Activated gamma-delta T cell (primary cell): ENCODE measurements around the gene CD300LF.

ENCODE experiments used
- DNase-seq: peaks from one replicate; lab custom pipeline; 2025; lab: John Stamatoyannopoulos, UW

The CD300LF gene

GRCh38 chr17:74729866-74730265, 17.1 kb upstream of the CD300LF start:
- no peak for DNase-seq

GRCh38 chr17:74729368-74729767, 16.6 kb upstream of the CD300LF start:
- no peak for DNase-seq

GRCh38 chr17:74728702-74729075, 16.0 kb upstream of the CD300LF start:
- DNase-seq: no peak

GRCh38 chr17:74728033-74728701, 15.4 kb upstream of the CD300LF start:
- no peak for DNase-seq

GRCh38 chr17:74725111-74725510, 12.4 kb upstream of the CD300LF start:
- no peak for DNase-seq

DNA sequence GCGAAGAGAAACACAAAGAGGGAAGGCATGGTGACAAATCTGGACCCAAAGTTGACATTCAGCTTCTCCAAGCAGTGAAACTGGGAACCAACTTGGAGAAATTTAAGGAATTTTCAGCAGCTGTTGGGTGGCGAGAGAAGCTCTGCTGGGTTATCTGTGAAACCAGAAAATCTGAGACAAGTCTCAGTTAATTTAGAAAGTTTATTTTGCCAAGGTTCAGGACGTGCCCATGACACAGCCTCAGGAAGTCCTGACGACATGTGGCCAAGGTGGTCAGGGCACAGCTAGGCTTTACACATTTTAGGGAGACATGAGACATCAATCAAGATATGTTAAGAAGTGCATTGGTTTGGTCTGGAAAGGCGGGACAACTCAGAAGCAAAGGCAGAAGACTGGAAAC, 11.2 kb upstream of the CD300LF start:
- DNase-seq: no peak

GRCh38 chr17:74722782-74723181, 10.1 kb upstream of the CD300LF start:
- DNase-seq: no peak

- DNase-seq: no peak
These were observed 7.8 kb upstream of the CD300LF start for GRCh38 chr17:74720506-74720905.

- no peak for DNase-seq
These were observed 2.4 kb upstream of the CD300LF start for GRCh38 chr17:74715144-74715543.

DNA sequence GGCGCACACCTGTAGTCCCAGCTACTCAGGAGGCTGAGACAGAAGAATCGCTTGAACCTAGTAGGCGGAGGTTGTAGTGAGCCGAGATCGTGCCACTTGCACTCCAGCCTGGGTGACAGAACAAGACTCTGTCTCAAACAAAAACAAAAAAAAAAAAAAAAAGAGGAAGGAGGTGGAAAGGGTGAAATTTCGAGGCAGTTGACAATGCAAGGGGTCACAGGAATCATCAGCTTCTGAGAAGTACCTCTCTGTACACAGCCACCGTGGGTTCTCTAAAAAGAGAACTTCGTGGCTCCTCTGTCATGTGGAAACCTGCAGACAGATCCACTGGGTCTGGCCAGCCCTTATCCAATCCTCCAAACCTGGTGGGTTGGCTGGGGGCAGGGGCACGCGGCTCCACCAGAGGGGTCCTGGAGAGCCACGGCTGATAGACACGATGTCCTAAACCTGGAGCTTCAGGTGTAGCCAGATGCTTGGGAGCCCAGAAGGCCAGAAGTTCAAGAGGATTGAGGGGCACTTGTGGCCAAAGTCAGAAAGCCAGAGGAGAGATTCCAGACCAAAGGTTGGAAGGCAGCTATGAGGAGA, 540 bp upstream of the CD300LF start:
- DNase-seq: no peak

GRCh38 chr17:74712301-74712700, 422 bp downstream of the CD300LF start:
- DNase-seq: no peak

GRCh38 chr17:74711058-74711824, 1.5 kb downstream of the CD300LF start:
- DNase-seq: no peak

DNA sequence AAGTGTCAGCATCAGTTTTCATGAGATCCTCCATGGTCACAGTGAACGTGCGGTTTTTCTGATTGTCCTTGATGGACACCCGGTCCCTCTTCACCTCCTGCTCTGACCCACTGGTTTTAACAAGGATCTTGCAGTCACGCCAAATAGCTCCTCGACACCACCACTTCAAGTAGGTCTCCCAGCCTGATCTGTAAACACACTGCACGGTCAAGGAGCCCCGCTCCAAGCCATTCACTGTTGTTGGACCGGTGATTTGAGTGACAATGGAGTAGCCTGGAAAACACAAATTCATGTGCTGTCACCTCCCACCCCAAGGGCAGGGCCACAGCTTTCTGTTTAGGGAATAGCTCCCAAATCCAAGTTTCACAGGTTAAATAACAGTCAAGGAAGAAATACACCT, 8.2 kb downstream of the CD300LF start:
- no peak for DNase-seq

DNA sequence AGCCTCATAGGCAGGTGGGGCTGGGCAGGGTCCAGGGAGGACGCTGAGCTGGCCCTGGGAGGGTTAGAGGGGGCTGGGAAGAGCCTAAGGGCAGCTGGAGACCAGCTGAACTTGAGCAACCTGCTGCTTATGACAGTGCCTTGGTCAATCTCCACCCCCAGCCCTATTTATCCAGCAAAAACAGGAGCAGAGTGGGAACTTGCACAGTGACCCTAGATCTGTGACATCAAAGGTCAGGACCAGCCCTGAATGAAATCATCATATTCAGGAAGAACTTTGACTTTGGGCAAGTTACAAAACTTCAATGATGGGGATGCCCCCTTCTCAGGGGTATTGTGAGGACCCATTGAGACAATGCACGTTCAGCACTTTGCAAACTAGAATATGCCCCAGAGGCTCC, 9.4 kb downstream of the CD300LF start:
- no peak for DNase-seq

DNA sequence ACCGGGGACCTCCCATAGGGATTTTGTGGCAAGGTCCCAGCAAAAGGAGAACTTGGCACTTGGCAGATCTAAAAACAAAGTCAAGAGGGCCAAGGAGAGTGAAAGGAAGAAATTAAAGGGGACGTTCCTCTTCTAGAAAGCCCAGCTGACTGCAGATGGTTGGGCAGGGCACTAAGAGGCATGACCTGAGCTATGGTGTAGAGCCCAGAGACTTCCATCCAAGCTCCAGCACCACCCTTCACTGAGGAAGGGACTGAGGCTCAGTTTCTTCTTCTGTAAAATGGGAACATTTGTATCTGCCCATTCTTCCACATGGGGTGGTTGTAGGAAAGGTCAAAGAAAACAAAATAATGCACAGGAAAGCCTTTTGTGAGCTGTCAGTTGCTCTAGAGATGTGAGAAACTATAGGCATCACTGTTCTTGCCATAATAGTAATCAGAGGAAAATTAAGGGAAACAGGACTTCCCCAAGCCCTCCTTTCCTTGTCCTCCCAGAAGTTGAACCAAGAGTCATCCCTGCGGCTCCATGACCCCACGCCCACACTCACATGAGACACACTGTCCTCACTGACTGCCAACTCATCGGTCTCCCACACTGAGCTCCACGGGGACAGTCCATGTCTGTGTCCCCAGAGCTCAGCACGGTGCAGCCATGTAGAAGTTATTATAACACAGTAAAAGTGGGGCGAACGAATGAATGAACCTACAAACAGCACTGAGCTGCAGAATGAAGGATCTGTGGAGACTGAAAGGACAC, 10.4 kb downstream of the CD300LF start:
- DNase-seq: no peak

DNA sequence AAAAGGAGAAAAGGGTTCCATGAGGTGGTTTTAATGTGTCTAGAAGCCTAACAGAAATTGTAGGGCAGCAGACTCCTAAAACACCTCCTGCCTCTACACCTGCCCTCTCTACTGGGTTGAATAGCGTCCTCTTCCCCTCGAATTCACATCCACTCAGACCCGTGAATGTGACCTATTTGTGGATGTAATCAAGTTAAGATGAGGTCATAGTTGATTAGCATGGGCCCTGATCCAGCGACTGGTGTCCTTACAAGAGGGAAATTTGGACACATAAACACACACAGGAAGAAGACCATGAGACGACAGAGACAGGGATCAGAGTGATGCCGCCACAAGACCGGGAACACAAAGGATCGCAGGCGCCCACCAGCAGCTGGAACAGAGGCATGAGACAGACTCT, 13.5 kb downstream of the CD300LF start:
- no peak for DNase-seq

- DNase-seq: no peak
These were observed 14.7 kb downstream of the CD300LF start for GRCh38 chr17:74698069-74698468.

DNA sequence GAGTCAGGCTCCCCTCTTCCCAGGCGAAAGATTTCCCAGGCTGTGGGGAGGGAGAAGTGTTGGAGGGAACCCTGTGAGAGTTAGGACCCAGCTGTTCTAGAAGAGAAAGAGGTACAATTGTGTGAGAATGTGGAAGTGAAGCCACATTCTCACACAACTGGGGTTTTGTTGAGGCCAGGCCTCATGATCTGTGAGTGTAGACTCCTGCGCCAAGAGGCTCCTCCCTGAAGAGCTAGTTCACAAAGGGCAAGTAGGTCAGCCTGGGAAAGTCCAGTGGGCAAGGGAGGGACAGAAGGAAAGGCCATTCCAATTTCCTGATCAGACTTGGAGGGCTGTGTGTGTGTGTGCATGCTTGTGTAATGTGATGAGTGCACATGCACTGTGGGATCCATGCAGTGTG, 15.2 kb downstream of the CD300LF start:
- no peak for DNase-seq

GRCh38 chr17:74695629-74696028, 17.1 kb downstream of the CD300LF start:
- no peak for DNase-seq

- no peak for DNase-seq
These were observed 18.6 kb downstream of the CD300LF start for GRCh38 chr17:74694081-74694480.

DNA sequence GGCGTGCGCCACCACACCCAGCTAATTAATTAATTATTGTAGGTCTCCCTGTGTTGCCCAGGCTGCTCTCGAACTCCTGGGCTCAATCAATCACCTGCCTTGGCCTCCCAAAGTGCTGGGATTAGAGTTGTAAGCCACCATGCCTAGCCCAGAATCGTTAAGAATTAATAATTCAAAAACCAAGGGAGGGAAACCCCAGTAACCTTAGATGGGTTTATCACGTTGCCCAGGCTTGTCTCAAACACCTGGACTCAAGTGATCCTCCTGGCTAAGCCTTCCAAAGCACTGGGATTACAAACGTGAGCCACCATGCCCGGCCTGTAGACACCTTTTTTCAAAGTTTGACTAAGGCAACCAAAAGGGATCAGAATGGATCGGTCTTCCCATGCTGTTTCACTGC, 21.6 kb downstream of the CD300LF start:
- DNase-seq: no peak

- DNase-seq: no peak
These were observed 22.3 kb downstream of the CD300LF start for GRCh38 chr17:74690409-74690825.

DNA sequence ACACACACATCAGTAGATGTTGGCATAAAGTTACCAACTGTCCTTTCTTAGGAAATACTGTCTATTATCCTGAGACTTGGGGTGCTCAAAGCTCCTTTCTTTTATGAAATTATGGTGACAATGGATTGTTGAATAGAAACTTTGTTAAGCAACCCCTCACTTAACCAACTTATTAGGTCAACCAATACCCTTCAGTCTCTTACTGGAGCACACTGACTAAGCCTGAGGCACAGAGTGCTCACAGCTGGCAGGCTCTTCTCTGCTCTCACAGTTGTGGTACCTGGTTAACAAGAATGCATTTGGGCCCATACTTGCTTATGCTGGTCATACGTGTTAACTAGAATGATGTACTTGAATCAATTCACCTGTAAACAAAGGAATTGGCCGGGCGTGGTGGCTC, 24.8 kb downstream of the CD300LF start:
- no peak for DNase-seq
